ENCODE measurements around the gene LST1.
"Not testable (repeated sequence)": the region's sequence is repeated elsewhere in the genome, so short reads cannot be mapped to it uniquely, and the experiment has no call there.

LST1 gene

GRCh38 chr6:31582230-31582643 is 3.8 kb upstream of the LST1 start, which contains the start of gene LTB:
Gene LTB, minus strand, starts transcription at chr6:31582424. Its CDS starts 7 bp downstream, at chr6:31582417.
- H3K4me3 ChIP-seq (ENCODE audit: low read length), result peak within 1 kb of the TSS; percentile 90
- TF ChIP-seq CTCF (conservative IDR thresholded peaks at IDR 0.05; ENCODE audit: low read length), result no peak
- DNase-seq (ENCODE audit: low read depth), result no peak

- DNase-seq (ENCODE audit: low read depth), result no peak
- TF ChIP-seq CTCF (conservative IDR thresholded peaks at IDR 0.05; ENCODE audit: low read length), result peak; percentile 28; the same call in 1 of the 2 replicates
- no peak overlapping the region for H3K4me3 ChIP-seq (ENCODE audit: low read length)
Measured at GRCh38 chr6:31585491-31585890, 586 bp upstream of the LST1 start.

- no peak for TF ChIP-seq CTCF (conservative IDR thresholded peaks at IDR 0.05; ENCODE audit: low read length)
- no peak for DNase-seq (ENCODE audit: low read depth)
- H3K4me3 ChIP-seq (ENCODE audit: low read length), result no peak overlapping the region
Measured at GRCh38 chr6:31586599-31587281, 663 bp downstream of the LST1 start.

GRCh38 chr6:31587791-31588777 is 2.0 kb downstream of the LST1 start:
- no peak overlapping the region for H3K4me3 ChIP-seq (ENCODE audit: low read length)
- DNase-seq (ENCODE audit: low read depth), result no peak
- TF ChIP-seq CTCF (conservative IDR thresholded peaks at IDR 0.05; ENCODE audit: low read length), result no peak

GRCh38 chr6:31588871-31589650 is 3.0 kb downstream of the LST1 start:
- no peak for TF ChIP-seq CTCF (conservative IDR thresholded peaks at IDR 0.05; ENCODE audit: low read length)
- H3K4me3 ChIP-seq (ENCODE audit: low read length), result no peak overlapping the region
- peak; percentile 13 for DNase-seq (ENCODE audit: low read depth)

GRCh38 chr6:31590691-31591090 is 4.6 kb downstream of the LST1 start:
- H3K4me3 ChIP-seq (ENCODE audit: low read length); DNase-seq (ENCODE audit: low read depth): not testable (repeated sequence)

GRCh38 chr6:31592396-31592771 is 6.3 kb downstream of the LST1 start:
- no peak for TF ChIP-seq CTCF (conservative IDR thresholded peaks at IDR 0.05; ENCODE audit: low read length)
- H3K4me3 ChIP-seq (ENCODE audit: low read length), result no peak overlapping the region
- no peak for DNase-seq (ENCODE audit: low read depth)

Data from AG10803 (cell line).